Fibroblast of the aortic adventitia (primary cell): Measurements from ENCODE around the gene FBXL7. TPM values are rescaled to one million over a fixed set of nuclear protein-coding genes. Genes with fewer than 3 reads are reported as not detected.

Experiments
- DNase-seq: peaks from one replicate; pipeline ENCODE4 v3.0.0-alpha.2; 2010; ENCODE audit warnings: low read depth
- H3K4me3 ChIP-seq: 2 replicates; pipeline ENCODE4 v1.5.1; 2011; ENCODE audit warnings: low read depth, mild to moderate bottlenecking, control low read depth, low read length, moderate library complexity
- CTCF ChIP-seq: IDR thresholded peaks from 2 replicates; pipeline ENCODE4 v1.5.1; 2011; ENCODE audit warnings: mild to moderate bottlenecking, low read length, control low read depth, inconsistent platforms; ENCODE audit not compliant: insufficient read depth
- total RNA-seq: library from RNA; depleted of rRNA; stranded (reverse); fragments of >200 nt; gene quantifications from 2 replicates; pipeline ENCODE4 v1.2.3, GENCODE V29; 2012; ENCODE audit warnings: low replicate concordance

FBXL7 gene
- total RNA-seq, 1 donor: 12.4 TPM

DNA sequence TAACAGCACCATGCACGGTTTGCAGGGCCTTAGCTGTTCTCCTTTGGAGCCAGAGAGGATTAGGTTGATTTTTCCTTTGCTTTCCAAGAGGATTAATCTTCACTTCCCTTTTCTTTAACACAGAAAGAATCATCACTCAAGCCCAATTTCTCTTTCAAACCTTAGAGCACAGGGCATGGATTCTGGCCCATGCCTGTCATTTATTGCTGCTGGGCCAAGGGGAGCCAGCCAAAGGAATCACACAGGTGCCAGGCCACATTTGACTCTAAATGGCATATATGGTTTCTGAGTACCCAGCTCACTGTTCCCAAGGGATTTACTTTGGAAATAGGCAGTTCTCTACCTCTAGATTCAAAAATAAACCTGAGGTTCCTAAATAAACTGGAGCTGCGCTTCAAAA, 58.3 kb downstream of the FBXL7 start:
- no peak for TF ChIP-seq CTCF
- no peak overlapping the region for H3K4me3 ChIP-seq
- DNase-seq: no peak

GRCh38 chr5:15558681-15559080, 58.7 kb downstream of the FBXL7 start:
- DNase-seq: no peak
- no peak overlapping the region for H3K4me3 ChIP-seq
- no peak for TF ChIP-seq CTCF

GRCh38 chr5:15560421-15560820, 60.4 kb downstream of the FBXL7 start:
- TF ChIP-seq CTCF: no peak
- DNase-seq: no peak

DNA sequence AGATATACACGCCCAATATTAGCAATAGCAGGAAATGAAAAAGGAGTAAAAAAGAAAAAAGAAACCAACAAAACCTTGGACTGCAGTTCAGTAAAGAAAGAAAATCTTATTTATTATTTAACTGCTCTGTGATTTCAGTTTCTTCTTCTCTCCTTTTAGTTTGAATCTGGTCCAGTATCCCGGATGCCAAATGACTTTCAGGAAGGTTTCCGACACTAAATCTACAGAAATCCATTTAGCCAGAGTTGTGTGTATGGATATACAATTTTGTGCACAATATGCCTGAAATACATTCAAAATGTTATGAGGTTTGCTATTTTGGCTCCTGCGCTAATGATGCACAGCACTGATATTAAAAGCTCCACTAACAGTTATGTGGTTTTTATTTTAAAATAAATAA, 64.5 kb downstream of the FBXL7 start:
- no peak for TF ChIP-seq CTCF
- no peak overlapping the region for H3K4me3 ChIP-seq
- DNase-seq: no peak

More at GRCh38 chr5:15560421-15560820, 60.4 kb downstream of the FBXL7 start:
- no peak overlapping the region for H3K4me3 ChIP-seq

DNA sequence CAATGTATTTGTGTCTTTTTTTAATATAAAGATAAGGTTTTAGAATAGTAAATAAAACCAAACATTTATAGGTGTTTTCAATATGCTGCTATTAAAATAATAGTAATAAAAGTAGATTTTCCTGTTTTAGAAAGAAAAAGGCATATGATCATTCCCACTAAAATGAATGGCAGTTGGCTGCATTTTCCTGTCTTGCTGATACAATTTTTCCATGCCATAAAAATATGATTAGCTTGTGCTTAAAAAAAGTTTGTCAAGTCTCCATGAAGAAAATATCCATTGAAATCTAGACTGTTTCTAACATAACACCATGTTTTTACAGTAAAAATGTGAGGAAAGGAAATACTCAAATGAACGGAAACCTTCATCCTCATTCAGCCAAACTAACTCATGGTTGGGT, 65.0 kb downstream of the FBXL7 start:
- TF ChIP-seq CTCF: no peak
- no peak overlapping the region for H3K4me3 ChIP-seq
- DNase-seq: no peak

- no peak overlapping the region for H3K4me3 ChIP-seq
- no peak for DNase-seq
- TF ChIP-seq CTCF: no peak
Observed at GRCh38 chr5:15566306-15566705, 66.3 kb downstream of the FBXL7 start.

GRCh38 chr5:15566789-15567188, 66.8 kb downstream of the FBXL7 start:
- no peak for DNase-seq
- no peak for TF ChIP-seq CTCF
- no peak overlapping the region for H3K4me3 ChIP-seq
